GM21786 (cell line): ENCODE measurements around the gene SAMD3.
"Not testable (repeated sequence)": the region's sequence is repeated elsewhere in the genome, so short reads cannot be mapped to it uniquely, and the experiment has no call there.

Experiments used
- ATAC-seq: cut with Tn5 transposase; IDR thresholded peaks from one replicate; pipeline ENCODE4 v1.9.1; 2021; ENCODE audit not compliant: unreplicated experiment

Gene SAMD3

GRCh38 chr6:130222775-130223174, at the start of gene SAMD3:
Gene SAMD3 (minus strand): TSS chr6:130222951. CDS start chr6:130215273, 7,678 bp downstream.
- ATAC-seq: no peak

- peak; percentile 95 for ATAC-seq
Measured at GRCh38 chr6:130269969-130270635, 47.4 kb upstream of the SAMD3 start.

- not testable (repeated sequence) for ATAC-seq
Measured at GRCh38 chr6:130265553-130265952, 42.8 kb upstream of the SAMD3 start.

- no peak for ATAC-seq
Measured at GRCh38 chr6:130262008-130262407, 39.3 kb upstream of the SAMD3 start.

GRCh38 chr6:130261558-130261957, 38.8 kb upstream of the SAMD3 start:
- ATAC-seq: not testable (repeated sequence)

- ATAC-seq: peak; percentile 28
Measured at GRCh38 chr6:130260614-130261241, 38.0 kb upstream of the SAMD3 start.

DNA sequence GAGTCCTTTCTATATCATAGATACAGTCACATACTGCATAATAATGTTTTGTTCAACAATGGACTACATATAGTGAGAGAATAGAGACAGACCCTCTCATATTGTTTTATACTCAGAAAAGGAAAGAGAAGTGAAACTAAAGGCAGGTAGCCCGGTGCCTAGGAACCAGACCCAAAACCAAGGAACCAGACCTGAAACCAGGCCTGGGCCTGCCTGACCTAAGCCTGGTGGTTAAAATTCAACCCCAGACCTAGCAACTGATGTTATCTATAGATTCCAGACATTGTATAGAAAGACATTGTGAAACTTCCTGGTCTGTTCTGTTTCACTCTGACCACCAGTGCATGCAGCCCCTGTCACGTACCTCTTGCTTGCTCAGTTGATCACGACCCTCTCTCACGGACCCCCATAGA, 37.3 kb upstream of the SAMD3 start:
- peak; percentile 65 for ATAC-seq

- ATAC-seq: peak; percentile 20
Measured at GRCh38 chr6:130259557-130259956, 36.8 kb upstream of the SAMD3 start.

GRCh38 chr6:130259140-130259539, 36.4 kb upstream of the SAMD3 start:
- ATAC-seq: no peak

DNA sequence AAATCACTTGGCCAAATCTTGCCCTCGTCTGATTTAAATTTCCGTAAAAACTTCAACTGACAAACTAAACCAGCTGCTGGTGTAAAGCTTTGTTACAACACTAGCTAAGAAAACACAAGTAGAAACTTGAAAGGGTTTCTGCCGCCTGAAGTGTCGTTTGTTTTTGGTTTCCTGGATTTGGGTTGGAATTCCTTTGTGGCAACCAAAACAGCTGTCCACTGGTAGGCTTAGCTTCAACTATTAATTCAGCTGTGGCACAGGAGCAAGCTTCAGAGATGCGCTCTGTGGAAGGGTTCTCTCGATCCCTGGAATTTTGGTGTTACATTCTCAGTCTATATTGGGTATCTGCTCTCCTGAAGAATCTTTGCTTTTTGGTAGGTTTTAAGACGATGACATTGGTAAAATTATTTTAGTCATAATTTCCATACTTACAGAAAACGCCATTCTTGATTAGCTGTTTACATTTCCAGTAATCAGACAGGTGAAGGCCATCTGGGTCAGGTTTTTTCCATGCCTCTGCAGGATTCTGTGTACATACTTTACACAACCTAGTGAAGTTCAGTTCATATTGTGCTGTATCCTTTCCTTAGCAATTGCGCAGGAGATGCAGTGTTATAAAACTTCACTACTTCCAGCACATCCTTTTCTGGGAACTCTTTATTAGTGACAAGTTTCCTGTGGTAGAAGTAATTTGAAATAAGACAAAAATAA, 29.9 kb upstream of the SAMD3 start:
- no peak for ATAC-seq

GRCh38 chr6:130245267-130245666, 22.5 kb upstream of the SAMD3 start:
- no peak for ATAC-seq

DNA sequence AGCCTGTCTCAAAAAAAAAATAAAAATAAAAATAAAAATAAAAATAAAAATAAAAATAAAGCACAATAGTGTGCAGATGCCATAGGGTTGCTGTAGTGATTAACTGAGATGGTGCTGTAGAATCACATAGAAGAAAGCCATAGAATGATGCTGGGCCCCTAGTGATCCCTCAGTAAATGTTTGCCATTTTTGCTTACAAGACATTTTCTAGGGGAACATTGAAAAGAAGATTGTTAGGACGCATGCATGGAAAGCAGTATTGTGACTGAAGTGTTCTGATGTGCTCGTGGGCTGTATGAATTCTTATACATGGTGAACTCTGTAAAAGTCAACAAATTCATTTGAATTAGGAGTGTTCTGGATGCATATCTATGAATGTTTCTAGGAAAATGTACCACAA, 22.0 kb upstream of the SAMD3 start:
- ATAC-seq: no peak

GRCh38 chr6:130240232-130240631, 17.5 kb upstream of the SAMD3 start:
- no peak for ATAC-seq

DNA sequence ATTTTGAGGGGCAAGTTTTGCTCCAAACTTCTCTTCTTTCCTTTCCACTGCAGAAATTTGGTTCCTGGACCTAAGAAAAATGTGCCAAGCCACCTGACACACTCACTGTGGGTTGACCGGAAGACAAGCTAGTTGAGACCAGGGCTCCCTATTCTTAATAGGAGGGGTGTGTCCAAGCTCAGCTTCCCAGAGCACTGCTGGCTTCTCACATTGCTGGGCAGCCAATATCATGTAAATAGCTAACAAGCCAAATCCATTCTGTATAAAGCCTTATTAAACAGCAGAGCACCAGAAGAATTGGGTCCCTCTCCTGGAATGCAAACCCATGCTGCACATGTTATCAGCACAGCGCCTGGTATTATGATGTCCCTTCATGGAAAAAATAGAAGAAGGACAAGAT, 17.0 kb upstream of the SAMD3 start:
- ATAC-seq: no peak

DNA sequence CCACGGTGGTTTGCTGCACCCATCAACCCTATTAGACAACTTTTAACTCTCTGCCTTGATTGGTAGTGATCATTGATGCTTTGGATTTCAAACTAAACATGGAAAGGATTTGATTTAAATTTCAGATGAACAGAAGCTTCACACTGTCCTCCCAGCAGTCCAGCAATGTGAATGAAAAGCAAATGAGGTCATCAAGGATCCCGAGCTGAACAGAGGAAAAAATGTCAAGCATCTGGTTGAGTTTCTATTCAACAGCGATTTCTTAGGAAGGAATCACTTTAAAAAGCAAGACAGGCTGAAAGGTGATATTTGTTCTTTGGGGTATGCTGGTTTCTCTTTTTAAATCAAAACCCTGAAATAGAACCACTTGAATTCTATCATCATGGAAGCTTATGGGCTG, 10.6 kb upstream of the SAMD3 start:
- ATAC-seq: no peak

- not testable (repeated sequence) for ATAC-seq
Measured at GRCh38 chr6:130230531-130230930, 7.8 kb upstream of the SAMD3 start.

DNA sequence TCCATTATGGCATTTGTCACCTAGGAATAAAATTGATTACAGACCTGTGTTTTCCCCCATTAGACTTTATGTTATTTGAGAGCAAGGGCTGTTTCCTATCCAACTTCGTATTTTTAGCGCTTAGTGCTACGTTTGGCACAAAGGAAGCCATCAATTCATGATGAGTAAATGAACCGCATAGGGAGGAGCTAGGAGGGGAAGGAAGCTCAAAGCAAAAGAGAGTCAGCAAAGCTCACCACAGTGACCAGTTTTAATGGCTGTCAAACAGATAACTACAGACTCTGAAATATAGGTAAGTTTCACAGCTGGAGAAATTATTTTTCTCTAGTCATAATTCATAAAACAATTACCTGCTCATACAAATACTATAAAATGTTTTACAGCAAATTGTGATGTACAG, 6.9 kb upstream of the SAMD3 start:
- no peak for ATAC-seq

GRCh38 chr6:130223508-130223907, 757 bp upstream of the SAMD3 start:
- ATAC-seq: peak; percentile 96

GRCh38 chr6:130218134-130218533, 4.6 kb downstream of the SAMD3 start:
- no peak for ATAC-seq

- ATAC-seq: no peak
Measured at GRCh38 chr6:130216620-130217019, 6.1 kb downstream of the SAMD3 start.

DNA sequence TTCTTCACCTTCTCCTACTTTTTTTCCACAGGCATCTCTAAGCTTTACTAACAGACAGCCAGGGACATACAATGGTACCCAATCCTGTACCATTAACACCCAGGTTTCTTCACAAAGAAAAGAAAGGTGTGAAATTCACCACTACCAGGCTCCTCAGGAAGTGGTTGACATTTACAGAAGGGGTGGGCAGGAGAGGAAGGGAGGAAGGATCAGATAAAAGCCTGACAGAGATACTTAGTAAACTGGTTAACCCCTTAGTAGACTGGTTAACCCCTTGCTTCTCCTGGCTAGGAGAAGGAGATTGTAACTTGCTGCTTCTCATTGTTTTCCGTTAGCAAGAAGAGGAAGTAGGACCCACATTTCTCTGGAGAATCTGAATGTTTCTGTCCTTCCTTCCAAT, 7.2 kb downstream of the SAMD3 start:
- no peak for ATAC-seq

- no peak for ATAC-seq
Measured at GRCh38 chr6:130212215-130212874, 10.4 kb downstream of the SAMD3 start.
